GM19328 (cell line): ENCODE measurements around the gene IL10RA.
"Not testable (repeated sequence)": the region's sequence is repeated elsewhere in the genome, so short reads cannot be mapped to it uniquely, and the experiment has no call there.

Experiments
- ATAC-seq: cut with Tn5 transposase; IDR thresholded peaks from one replicate; pipeline ENCODE4 v1.9.1; 2021; ENCODE audit warnings: mild to moderate bottlenecking, moderate library complexity; ENCODE audit not compliant: unreplicated experiment

Gene IL10RA

GRCh38 chr11:118005224-118006152 is 19.3 kb downstream of the IL10RA start:
- ATAC-seq = no peak

- ATAC-seq = no peak
These were observed 19.9 kb downstream of the IL10RA start for GRCh38 chr11:118006153-118006534.

- ATAC-seq = no peak
These were observed 20.8 kb downstream of the IL10RA start for GRCh38 chr11:118007040-118007439.

- ATAC-seq = not testable (repeated sequence)
These were observed 21.5 kb downstream of the IL10RA start for GRCh38 chr11:118007563-118008270.

- no peak for ATAC-seq
These were observed 22.2 kb downstream of the IL10RA start for GRCh38 chr11:118008271-118008911.

- no peak for ATAC-seq
These were observed 23.9 kb downstream of the IL10RA start for GRCh38 chr11:118009864-118010737.

- ATAC-seq = peak; percentile 74
These were observed 24.7 kb downstream of the IL10RA start for GRCh38 chr11:118010738-118011461.

- no peak for ATAC-seq
These were observed 26.0 kb downstream of the IL10RA start for GRCh38 chr11:118012083-118012669.

GRCh38 chr11:118014022-118014421 is 27.8 kb downstream of the IL10RA start:
- ATAC-seq = no peak

GRCh38 chr11:118015385-118015841 is 29.2 kb downstream of the IL10RA start:
- no peak for ATAC-seq

GRCh38 chr11:118016104-118016503 is 29.9 kb downstream of the IL10RA start:
- no peak for ATAC-seq

- no peak for ATAC-seq
These were observed 30.9 kb downstream of the IL10RA start for GRCh38 chr11:118017111-118017510.

GRCh38 chr11:118017631-118018315 is 31.6 kb downstream of the IL10RA start:
- ATAC-seq = no peak

GRCh38 chr11:118018401-118018800 is 32.2 kb downstream of the IL10RA start:
- no peak for ATAC-seq

GRCh38 chr11:118021146-118021545 is 35.0 kb downstream of the IL10RA start:
- no peak for ATAC-seq

GRCh38 chr11:118027694-118028093 is 41.5 kb downstream of the IL10RA start:
- no peak for ATAC-seq

GRCh38 chr11:118028626-118029025 is 42.4 kb downstream of the IL10RA start:
- ATAC-seq = no peak

- no peak for ATAC-seq
These were observed 47.2 kb downstream of the IL10RA start for GRCh38 chr11:118033443-118033842.

GRCh38 chr11:118042141-118042540 is 55.9 kb downstream of the IL10RA start:
- no peak for ATAC-seq
